Measurements from ENCODE around the gene ARHGEF12.

- TF ChIP-seq EZH2 (IDR thresholded peaks at IDR 0.05) (no peak), POLR2AphosphoS5 (IDR thresholded peaks at IDR 0.05; ENCODE audit: borderline replicate concordance, low read depth, low read length) (no peak)
These were observed 77.3 kb downstream of the ARHGEF12 start for GRCh38 chr11:120413480-120413879.

All from SK-N-MC (cell line).